Cardiac muscle cell (in vitro differentiated cells and primary cell): ENCODE results near the gene IKZF2. TPM values are rescaled to one million over a fixed set of nuclear protein-coding genes. Genes with fewer than 3 reads are reported as not detected.

ENCODE experiments used
- DNase-seq, 2 donors: peaks; one replicate each; pipeline versions ENCODE4 v3.0.0 to v3.0.0-alpha.2; 2010 to 2017; ENCODE audit warnings: low read depth in 1 of 2, low spot score in 1 of 2
- H3K27ac ChIP-seq: fragments of 200-600 bp; sonication (generic); 2 replicates; pipeline ENCODE4 v1.5.1; 2016
- H3K27me3 ChIP-seq: fragments of 200-600 bp; sonication (generic); 2 replicates; pipeline ENCODE4 v1.6.0; 2016; ENCODE audit warnings: control low read depth
- H3K36me3 ChIP-seq: fragments of 200-600 bp; sonication (generic); 2 replicates; pipeline ENCODE4 v1.5.1; 2016; ENCODE audit warnings: control low read depth
- H3K4me1 ChIP-seq: fragments of 200-600 bp; sonication (generic); 2 replicates; pipeline ENCODE4 v1.8.1; 2017; ENCODE audit warnings: low read depth, mild to moderate bottlenecking, mixed run types
- H3K4me3 ChIP-seq: fragments of 200-600 bp; sonication (generic); 2 replicates; pipeline ENCODE4 v1.5.1; 2016; ENCODE audit warnings: mild to moderate bottlenecking
- H3K9me3 ChIP-seq: fragments of 200-600 bp; sonication (generic); 2 replicates; pipeline ENCODE4 v1.5.1; 2017; ENCODE audit warnings: low read depth, mild to moderate bottlenecking, control low read depth
- polyA plus RNA-seq: library from polyadenylated mRNA; unstranded; fragments of >200 nt; fragmentation: Nextera tagmentation; extraction: Ambion mirVana; gene quantifications from 2 replicates; pipeline ENCODE4 v1.2.1, GENCODE V29; 2016
- total RNA-seq: library from RNA; depleted of rRNA; stranded (reverse); fragments of >200 nt; gene quantifications from 2 replicates; pipeline ENCODE4 v1.2.3, GENCODE V29; 2016
- TF ChIP-seq, protein P1 (sequence below): IDR thresholded peaks from 2 replicates; pipeline ENCODE4 v1.5.1; 2012; ENCODE audit warnings: low read depth, mild to moderate bottlenecking, low read length

IKZF2 gene
- total and polyA plus RNA-seq, 2 experiments from 2014 or later = 3.1 to 10.8 TPM

DNA sequence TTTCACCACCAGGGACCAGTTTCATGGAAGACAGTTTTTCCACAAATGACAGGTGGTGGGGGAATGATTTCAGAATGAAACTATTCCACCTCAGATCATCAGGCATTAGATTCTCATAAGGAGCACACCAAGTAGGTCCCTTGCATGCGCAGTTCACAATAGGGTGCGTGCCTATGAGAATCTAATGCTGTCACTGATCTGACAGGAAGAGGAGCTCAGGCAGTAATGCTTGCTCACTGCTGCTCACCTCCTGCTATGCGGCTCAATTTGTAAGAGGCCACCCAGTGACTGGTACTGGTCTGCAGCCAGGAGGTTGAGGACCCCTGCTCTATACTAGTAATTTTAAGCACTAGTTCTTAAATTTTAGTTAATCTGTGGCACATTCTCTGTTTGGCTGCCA, 107.8 kb downstream of the IKZF2 start:
- no peaks in the 10 kb centered on the region for H3K27me3 ChIP-seq
- H3K9me3 ChIP-seq = no peaks in the 10 kb centered on the region
- no peaks in the 10 kb centered on the region for H3K36me3 ChIP-seq
- TF ChIP-seq, protein P1, sequence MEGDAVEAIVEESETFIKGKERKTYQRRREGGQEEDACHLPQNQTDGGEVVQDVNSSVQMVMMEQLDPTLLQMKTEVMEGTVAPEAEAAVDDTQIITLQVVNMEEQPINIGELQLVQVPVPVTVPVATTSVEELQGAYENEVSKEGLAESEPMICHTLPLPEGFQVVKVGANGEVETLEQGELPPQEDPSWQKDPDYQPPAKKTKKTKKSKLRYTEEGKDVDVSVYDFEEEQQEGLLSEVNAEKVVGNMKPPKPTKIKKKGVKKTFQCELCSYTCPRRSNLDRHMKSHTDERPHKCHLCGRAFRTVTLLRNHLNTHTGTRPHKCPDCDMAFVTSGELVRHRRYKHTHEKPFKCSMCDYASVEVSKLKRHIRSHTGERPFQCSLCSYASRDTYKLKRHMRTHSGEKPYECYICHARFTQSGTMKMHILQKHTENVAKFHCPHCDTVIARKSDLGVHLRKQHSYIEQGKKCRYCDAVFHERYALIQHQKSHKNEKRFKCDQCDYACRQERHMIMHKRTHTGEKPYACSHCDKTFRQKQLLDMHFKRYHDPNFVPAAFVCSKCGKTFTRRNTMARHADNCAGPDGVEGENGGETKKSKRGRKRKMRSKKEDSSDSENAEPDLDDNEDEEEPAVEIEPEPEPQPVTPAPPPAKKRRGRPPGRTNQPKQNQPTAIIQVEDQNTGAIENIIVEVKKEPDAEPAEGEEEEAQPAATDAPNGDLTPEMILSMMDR = no peak
- no peak for DNase-seq
- no peak overlapping the region for H3K27ac ChIP-seq
- no peak overlapping the region for H3K4me3 ChIP-seq
- H3K4me1 ChIP-seq = no peaks in the 10 kb centered on the region

GRCh38 chr2:213042262-213042661, 109.2 kb downstream of the IKZF2 start:
- no peak for DNase-seq
- TF ChIP-seq, protein P1 = no peak

DNA sequence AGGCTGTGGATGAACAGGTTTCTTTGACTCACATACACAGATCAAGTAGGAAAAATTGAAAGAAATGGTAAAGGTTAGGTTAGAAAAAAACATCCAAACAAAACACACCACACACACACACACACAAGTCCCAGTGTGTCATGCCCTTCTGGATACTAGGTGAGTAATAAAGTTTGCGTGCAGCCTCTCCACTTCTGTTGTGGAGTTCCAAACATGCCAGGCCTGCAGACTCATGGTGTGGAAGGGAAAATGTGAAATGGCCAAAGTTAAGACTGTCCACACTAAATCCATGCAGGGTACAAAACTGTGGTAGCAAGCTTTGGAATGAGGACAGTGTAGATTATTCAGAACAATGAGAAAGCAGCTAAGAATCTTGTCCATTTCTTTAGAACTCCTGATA, 114.6 kb downstream of the IKZF2 start:
- Histone ChIP-seq H3K36me3 (no peaks in the 10 kb centered on the region), H3K27ac (peak overlapping the region; percentile 34), H3K27me3 (no peaks in the 10 kb centered on the region), H3K4me1 (no peaks in the 10 kb centered on the region), H3K4me3 (no peak overlapping the region), H3K9me3 (no peaks in the 10 kb centered on the region)
- DNase-seq = no peak
- TF ChIP-seq, protein P1 = no peak

More at GRCh38 chr2:213042262-213042661, 109.2 kb downstream of the IKZF2 start:
- Histone ChIP-seq H3K4me1 (no peaks in the 10 kb centered on the region), H3K27me3 (no peaks in the 10 kb centered on the region), H3K36me3 (no peaks in the 10 kb centered on the region), H3K9me3 (no peaks in the 10 kb centered on the region), H3K27ac (no peak overlapping the region), H3K4me3 (no peak overlapping the region)

DNA sequence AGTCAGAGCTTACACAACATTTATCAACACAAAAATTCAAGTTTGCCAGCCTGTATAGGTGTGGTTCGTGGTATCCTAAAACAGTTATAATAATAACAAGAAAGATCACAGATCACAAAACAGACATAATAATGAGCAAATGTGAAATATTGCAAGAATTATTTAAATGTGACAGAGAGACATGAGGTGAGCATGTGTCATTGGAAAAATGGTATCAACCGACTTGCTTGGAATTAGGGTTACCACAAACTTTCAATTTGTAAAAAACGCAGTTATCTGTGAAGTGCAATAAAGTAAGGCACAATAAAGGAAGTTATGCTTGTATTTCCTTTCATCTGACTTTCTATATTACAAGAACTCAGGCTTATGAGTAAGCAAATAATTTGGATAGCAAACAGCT, 116.8 kb downstream of the IKZF2 start:
- no peak for DNase-seq
- Histone ChIP-seq H3K4me3 (no peak overlapping the region), H3K36me3 (no peaks in the 10 kb centered on the region), H3K9me3 (no peaks in the 10 kb centered on the region), H3K27me3 (no peaks in the 10 kb centered on the region), H3K4me1 (no peaks in the 10 kb centered on the region), H3K27ac (no peak overlapping the region)
- TF ChIP-seq, protein P1 = no peak

DNA sequence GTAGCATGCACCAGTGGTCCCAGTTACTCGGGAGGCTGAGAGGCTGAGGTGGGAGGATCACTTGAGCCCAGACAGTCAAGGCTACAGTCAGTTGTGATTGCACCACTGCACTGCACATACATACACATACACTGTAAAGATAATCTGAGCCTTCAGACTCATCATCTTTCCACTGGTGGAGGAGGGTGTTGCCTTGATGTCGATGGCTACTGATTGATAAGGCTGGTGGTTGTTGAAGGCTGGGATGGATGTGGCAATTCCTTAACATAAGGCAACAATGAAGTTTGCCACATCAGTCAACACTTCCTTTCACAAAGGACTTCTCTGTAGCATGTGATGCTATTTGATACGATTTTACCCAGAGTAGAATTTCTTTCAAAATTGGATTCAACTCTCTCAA, 118.8 kb downstream of the IKZF2 start:
- Histone ChIP-seq H3K27me3 (no peaks in the 10 kb centered on the region), H3K9me3 (no peaks in the 10 kb centered on the region), H3K36me3 (no peaks in the 10 kb centered on the region), H3K27ac (no peak overlapping the region), H3K4me3 (no peak overlapping the region), H3K4me1 (no peaks in the 10 kb centered on the region)
- DNase-seq = no peak
- TF ChIP-seq, protein P1 = no peak

- DNase-seq = no peak
These were observed 128.4 kb downstream of the IKZF2 start for GRCh38 chr2:213022987-213023386.

More at GRCh38 chr2:213022987-213023386, 128.4 kb downstream of the IKZF2 start:
- Histone ChIP-seq H3K27ac (no peak overlapping the region), H3K36me3 (no peaks in the 10 kb centered on the region), H3K4me1 (no peaks in the 10 kb centered on the region), H3K9me3 (no peaks in the 10 kb centered on the region), H3K27me3 (no peaks in the 10 kb centered on the region), H3K4me3 (no peak overlapping the region)
- TF ChIP-seq, protein P1 = no peak
